Activated CD4-positive, alpha-beta T cell treated with anti-CD3 and anti-CD28 coated beads for 1 hour (primary cell): ENCODE measurements around the gene TBC1D3E.
"Not testable (repeated sequence)": the region's sequence is repeated elsewhere in the genome, so short reads cannot be mapped to it uniquely, and the experiment has no call there.

Experiments used
- DNase-seq: peaks from one replicate; pipeline ENCODE4 v3.0.0-alpha.2; 2020

The TBC1D3E gene

GRCh38 chr17:38127651-38128050, at the start of gene TBC1D3E:
Gene TBC1D3E (plus strand): TSS chr17:38127951. CDS start chr17:38129496, 1,545 bp downstream.
- DNase-seq, result not testable (repeated sequence)

GRCh38 chr17:38087344-38087743, 40.4 kb upstream of the TBC1D3E start:
- DNase-seq, result not testable (repeated sequence)

GRCh38 chr17:38088120-38088519, 39.6 kb upstream of the TBC1D3E start:
- DNase-seq, result not testable (repeated sequence)

- not testable (repeated sequence) for DNase-seq
Observed at GRCh38 chr17:38094059-38094694, 33.6 kb upstream of the TBC1D3E start.

GRCh38 chr17:38099262-38099661, 28.5 kb upstream of the TBC1D3E start:
- DNase-seq, result not testable (repeated sequence)

GRCh38 chr17:38119829-38120228, 7.9 kb upstream of the TBC1D3E start:
- not testable (repeated sequence) for DNase-seq

GRCh38 chr17:38134860-38135259, 7.1 kb downstream of the TBC1D3E start:
- DNase-seq, result not testable (repeated sequence)
